ENCODE results near the gene BMP10.

BMP10 gene

DNA sequence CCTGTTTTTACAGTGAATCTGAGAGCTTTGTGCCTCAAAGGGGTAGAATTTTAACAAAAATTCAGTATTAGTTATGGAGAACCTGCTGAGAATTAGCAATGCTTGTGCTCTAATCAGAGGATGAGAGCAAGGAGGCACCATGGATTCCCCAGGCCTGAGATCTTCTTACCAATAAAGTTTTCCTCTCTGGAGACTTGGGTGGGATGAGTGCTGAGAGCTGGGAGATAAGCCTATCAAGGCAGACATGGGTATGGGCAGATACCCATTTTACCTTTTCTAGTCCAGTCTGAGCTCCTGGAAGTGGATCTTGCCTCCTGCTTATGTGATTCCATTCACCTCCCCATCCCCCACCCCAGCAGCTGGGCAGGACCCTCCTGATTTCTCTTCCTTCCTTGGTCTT lies 53.9 kb downstream of the BMP10 start:
- no peak for DNase-seq (ENCODE audit: low read depth in 3 of 3)
